RWPE2 (cell line): ENCODE measurements around the gene CERK.

Experiments used
- ATAC-seq: fragments of 200-7000 bp; cut with Tn5 transposase; 3 replicates; pipeline ENCODE4 v1.9.1; 2021; ENCODE audit warnings: low read depth
- DNase-seq: peaks from one replicate; pipeline ENCODE4 v3.0.0-alpha.2; 2020; ENCODE audit warnings: low spot score
- H3K27ac ChIP-seq: fragments of 450-650 bp; 2 replicates; pipeline ENCODE4 v1.5.1; 2017; ENCODE audit warnings: mild to moderate bottlenecking; ENCODE audit not compliant: poor library complexity, severe bottlenecking
- H3K27me3 ChIP-seq: fragments of 250-450 bp; sonication (Bioruptor Pico); 2 replicates; pipeline ENCODE4 v1.5.1; 2021; ENCODE audit warnings: mild to moderate bottlenecking, moderate library complexity; ENCODE audit not compliant: insufficient read depth, poor library complexity, severe bottlenecking
- H3K36me3 ChIP-seq: fragments of 250-450 bp; sonication (Bioruptor Pico); 2 replicates; pipeline ENCODE4 v1.5.1; 2020; ENCODE audit warnings: low read depth, mild to moderate bottlenecking, moderate library complexity
- H3K4me1 ChIP-seq: fragments of 250-450 bp; sonication (Bioruptor Pico); 2 replicates; pipeline ENCODE4 v1.5.1; 2021; ENCODE audit warnings: mild to moderate bottlenecking, moderate library complexity; ENCODE audit not compliant: insufficient read depth, poor library complexity, severe bottlenecking
- H3K4me3 ChIP-seq: fragments of 250-450 bp; sonication (Bioruptor Pico); 2 replicates; pipeline ENCODE4 v1.5.1; 2021; ENCODE audit warnings: mild to moderate bottlenecking, moderate library complexity; ENCODE audit not compliant: severe bottlenecking
- H3K9me3 ChIP-seq: fragments of 250-450 bp; sonication (Bioruptor Pico); 2 replicates; pipeline ENCODE4 v1.5.1; 2021; ENCODE audit warnings: mild to moderate bottlenecking, moderate library complexity; ENCODE audit not compliant: severe bottlenecking
- TF ChIP-seq, protein P1 (sequence below): fragments of 450-650 bp; IDR thresholded peaks from one replicate; pipeline ENCODE4 v1.5.1; 2017; ENCODE audit warnings: mild to moderate bottlenecking, moderate library complexity; ENCODE audit not compliant: poor library complexity, severe bottlenecking

The CERK gene

DNA sequence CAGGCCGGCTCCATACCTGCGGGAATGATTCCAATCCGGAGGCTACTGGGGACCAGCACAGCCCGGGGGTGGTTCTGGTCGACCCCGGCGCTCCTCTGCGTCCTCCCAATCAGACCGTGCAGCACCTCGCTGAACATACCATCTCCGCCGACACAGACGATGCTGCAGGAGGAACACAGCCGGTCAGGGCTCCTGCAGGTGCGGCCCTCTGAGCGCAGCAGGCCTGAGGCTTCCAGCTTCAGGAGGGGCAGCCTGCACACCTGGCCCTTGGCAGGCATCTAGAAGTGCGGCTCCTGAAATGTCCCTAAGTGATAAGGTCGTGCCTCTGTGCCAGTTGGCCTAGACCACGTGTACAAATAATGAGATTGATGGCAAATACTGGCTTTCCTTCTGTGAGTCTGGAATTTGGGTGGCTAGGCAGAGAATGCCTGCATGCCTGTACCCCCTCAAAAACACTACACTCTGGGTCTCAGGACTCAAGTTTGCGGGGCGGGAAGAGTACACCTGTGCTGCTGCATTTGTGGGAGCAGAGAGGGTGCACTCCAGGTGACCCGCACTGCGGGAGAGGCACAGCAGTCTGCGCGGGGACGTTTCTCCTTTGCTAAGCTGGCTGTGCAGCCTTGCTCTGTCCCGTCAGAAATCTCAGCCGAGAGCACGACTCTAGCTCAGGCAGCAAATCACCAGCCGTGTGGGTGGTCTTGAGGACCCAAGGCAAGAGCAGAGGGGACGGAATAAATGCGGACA is 30.1 kb downstream of the CERK start:
- no peaks in the 10 kb centered on the region for H3K27me3 ChIP-seq
- no peak overlapping the region for H3K4me3 ChIP-seq
- ATAC-seq (no peak), DNase-seq (no peak)
- H3K36me3 ChIP-seq: peaks cover 39% of the 10 kb centered on the region
- H3K9me3 ChIP-seq: no peaks in the 10 kb centered on the region
- H3K27ac ChIP-seq: no peak overlapping the region
- TF ChIP-seq, protein P1, sequence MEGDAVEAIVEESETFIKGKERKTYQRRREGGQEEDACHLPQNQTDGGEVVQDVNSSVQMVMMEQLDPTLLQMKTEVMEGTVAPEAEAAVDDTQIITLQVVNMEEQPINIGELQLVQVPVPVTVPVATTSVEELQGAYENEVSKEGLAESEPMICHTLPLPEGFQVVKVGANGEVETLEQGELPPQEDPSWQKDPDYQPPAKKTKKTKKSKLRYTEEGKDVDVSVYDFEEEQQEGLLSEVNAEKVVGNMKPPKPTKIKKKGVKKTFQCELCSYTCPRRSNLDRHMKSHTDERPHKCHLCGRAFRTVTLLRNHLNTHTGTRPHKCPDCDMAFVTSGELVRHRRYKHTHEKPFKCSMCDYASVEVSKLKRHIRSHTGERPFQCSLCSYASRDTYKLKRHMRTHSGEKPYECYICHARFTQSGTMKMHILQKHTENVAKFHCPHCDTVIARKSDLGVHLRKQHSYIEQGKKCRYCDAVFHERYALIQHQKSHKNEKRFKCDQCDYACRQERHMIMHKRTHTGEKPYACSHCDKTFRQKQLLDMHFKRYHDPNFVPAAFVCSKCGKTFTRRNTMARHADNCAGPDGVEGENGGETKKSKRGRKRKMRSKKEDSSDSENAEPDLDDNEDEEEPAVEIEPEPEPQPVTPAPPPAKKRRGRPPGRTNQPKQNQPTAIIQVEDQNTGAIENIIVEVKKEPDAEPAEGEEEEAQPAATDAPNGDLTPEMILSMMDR: no peak
- no peaks in the 10 kb centered on the region for H3K4me1 ChIP-seq

GRCh38 chr22:46707305-46707704 is 30.7 kb downstream of the CERK start:
- TF ChIP-seq, protein P1: no peak
- Histone ChIP-seq H3K27me3 (no peaks in the 10 kb centered on the region), H3K36me3 (peaks cover 39% of the 10 kb centered on the region), H3K9me3 (no peaks in the 10 kb centered on the region), H3K4me1 (no peaks in the 10 kb centered on the region), H3K27ac (no peak overlapping the region), H3K4me3 (no peak overlapping the region)
- DNase-seq: no peak
- ATAC-seq: no peak

GRCh38 chr22:46706060-46706459 is 32.0 kb downstream of the CERK start:
- no peaks in the 10 kb centered on the region for H3K9me3 ChIP-seq

GRCh38 chr22:46703996-46704370 is 34.1 kb downstream of the CERK start:
- no peak overlapping the region for H3K4me3 ChIP-seq
- H3K4me1 ChIP-seq: no peaks in the 10 kb centered on the region
- no peaks in the 10 kb centered on the region for H3K9me3 ChIP-seq
- no peak overlapping the region for H3K27ac ChIP-seq
- H3K36me3 ChIP-seq: peaks cover 16% of the 10 kb centered on the region
- H3K27me3 ChIP-seq: no peaks in the 10 kb centered on the region
- DNase-seq: no peak
- no peak for ATAC-seq
- TF ChIP-seq, protein P1: no peak

More at GRCh38 chr22:46706060-46706459, 32.0 kb downstream of the CERK start:
- Histone ChIP-seq H3K4me3 (no peak overlapping the region), H3K36me3 (peaks cover 27% of the 10 kb centered on the region), H3K4me1 (no peaks in the 10 kb centered on the region), H3K27ac (no peak overlapping the region), H3K27me3 (no peaks in the 10 kb centered on the region)
- no peak for ATAC-seq
- DNase-seq: no peak
- TF ChIP-seq, protein P1: no peak
